WTC11 (cell line): ENCODE results near the gene GRM8. TPM values are rescaled to one million over a fixed set of nuclear protein-coding genes. Genes with fewer than 3 reads are reported as not detected.

Experiments used
- ATAC-seq: fragments of 200-7000 bp; cut with Tn5 transposase; 2 replicates; pipeline ENCODE4 v1.10.0; 2021; ENCODE audit warnings: mild to moderate bottlenecking, moderate library complexity
- CTCF ChIA-PET: fragments of 300-600 bp; sonication (Branson Sonifier 250); formaldehyde crosslinking; loops from one replicate; lab custom pipeline; 2021; ENCODE audit warnings: antibody characterized with exemption; lab: Charles Lee
- POLR2A ChIA-PET: fragments of 350-600 bp; sonication (Branson Sonifier 250); formaldehyde crosslinking; loops from one replicate; lab custom pipeline; 2021; ENCODE audit warnings: antibody characterized with exemption; lab: Charles Lee
- DNase-seq: peaks from one replicate; pipeline ENCODE4 v3.0.0; 2021; ENCODE audit warnings: low spot score
- H3K27ac Mint-ChIP-seq: 2 replicates; pipeline ENCODE4 v1.8.0; 2021; ENCODE audit warnings: mixed read lengths
- H3K27me3 Mint-ChIP-seq: 2 replicates; pipeline ENCODE4 v1.8.0; 2021; ENCODE audit warnings: low read depth, mild to moderate bottlenecking, moderate library complexity, mixed read lengths
- H3K36me3 Mint-ChIP-seq: 2 replicates; pipeline ENCODE4 v1.8.0; 2021; ENCODE audit warnings: mixed read lengths
- H3K4me1 Mint-ChIP-seq: 2 replicates; pipeline ENCODE4 v1.8.0; 2022; ENCODE audit warnings: mixed read lengths
- H3K4me3 Mint-ChIP-seq: 2 replicates; pipeline ENCODE4 v1.8.0; 2021; ENCODE audit warnings: mild to moderate bottlenecking, moderate library complexity, mixed read lengths
- H3K9me3 Mint-ChIP-seq: 2 replicates; pipeline ENCODE4 v1.8.0; 2021; ENCODE audit warnings: mixed read lengths
- AFF4 ChIP-seq: sonication (generic); formaldehyde crosslinking; IDR thresholded peaks from 2 replicates; pipeline ENCODE4 v1.8.1; 2023; ENCODE audit warnings: mild to moderate bottlenecking, missing genetic modification reagents, borderline replicate concordance
- E2F1 ChIP-seq: sonication (generic); formaldehyde crosslinking; IDR thresholded peaks from 2 replicates; pipeline ENCODE4 v1.8.0; 2022; ENCODE audit warnings: mild to moderate bottlenecking, missing genetic modification reagents
- E2F5 ChIP-seq: sonication (generic); formaldehyde crosslinking; IDR thresholded peaks from 2 replicates; pipeline ENCODE4 v1.8.1; 2022; ENCODE audit warnings: mild to moderate bottlenecking, moderate library complexity, missing genetic modification reagents
- FOXK1 ChIP-seq: sonication (generic); formaldehyde crosslinking; IDR thresholded peaks from 2 replicates; pipeline ENCODE4 v1.8.0; 2022; ENCODE audit warnings: mild to moderate bottlenecking, moderate library complexity, missing genetic modification reagents
- IRF1 ChIP-seq: sonication (generic); formaldehyde crosslinking; IDR thresholded peaks from 2 replicates; pipeline ENCODE4 v1.8.0; 2023; ENCODE audit warnings: missing genetic modification reagents
- NR1H2 ChIP-seq: sonication (generic); formaldehyde crosslinking; IDR thresholded peaks from 2 replicates; pipeline ENCODE4 v1.9.0; 2021; ENCODE audit warnings: mild to moderate bottlenecking, moderate library complexity, missing genetic modification reagents
- NR2C2 ChIP-seq: sonication (generic); formaldehyde crosslinking; IDR thresholded peaks from 2 replicates; pipeline ENCODE4 v1.8.0; 2022; ENCODE audit warnings: mild to moderate bottlenecking, missing genetic modification reagents
- PRDM15 ChIP-seq: sonication (generic); formaldehyde crosslinking; IDR thresholded peaks from 2 replicates; pipeline ENCODE4 v1.8.0; 2022; ENCODE audit warnings: missing genetic modification reagents
- TEAD4 ChIP-seq: sonication (generic); formaldehyde crosslinking; IDR thresholded peaks from 2 replicates; pipeline ENCODE4 v1.8.0; 2022; ENCODE audit warnings: mild to moderate bottlenecking, missing genetic modification reagents
- ZMAT4 ChIP-seq: fragments of 250-450 bp; sonication (Bioruptor Pico); IDR thresholded peaks from 2 replicates; pipeline ENCODE4 v1.9.0; 2021; ENCODE audit warnings: mild to moderate bottlenecking
- ZNF232 ChIP-seq: sonication (generic); formaldehyde crosslinking; IDR thresholded peaks from 2 replicates; pipeline ENCODE4 v1.8.0; 2022; ENCODE audit warnings: mild to moderate bottlenecking, missing genetic modification reagents
- ZNF532 ChIP-seq: fragments of 250-450 bp; sonication (Bioruptor Pico); IDR thresholded peaks from 2 replicates; pipeline ENCODE4 v1.9.0; 2021; ENCODE audit warnings: mild to moderate bottlenecking, borderline replicate concordance
- ZSCAN18 ChIP-seq: fragments of 250-450 bp; sonication (Bioruptor Pico); IDR thresholded peaks from 2 replicates; pipeline ENCODE4 v2.1.2; 2022; ENCODE audit warnings: mild to moderate bottlenecking, moderate library complexity
- total RNA-seq: library from RNA; stranded (reverse); gene quantifications from 3 replicates; pipeline ENCODE4 v1.2.3, GENCODE V29; 2021
- TF ChIP-seq, protein P1 (sequence below): sonication (generic); formaldehyde crosslinking; IDR thresholded peaks from 2 replicates; pipeline ENCODE4 v1.8.0; 2023; ENCODE audit warnings: mild to moderate bottlenecking, missing genetic modification reagents
- TF ChIP-seq, protein P2 (sequence below): sonication (generic); formaldehyde crosslinking; IDR thresholded peaks from 2 replicates; pipeline ENCODE4 v1.8.0; 2022; ENCODE audit warnings: mild to moderate bottlenecking, missing genetic modification reagents

The GRM8 gene
- total RNA-seq, 1 experiment from 2014 or later: 2.3 TPM

DNA sequence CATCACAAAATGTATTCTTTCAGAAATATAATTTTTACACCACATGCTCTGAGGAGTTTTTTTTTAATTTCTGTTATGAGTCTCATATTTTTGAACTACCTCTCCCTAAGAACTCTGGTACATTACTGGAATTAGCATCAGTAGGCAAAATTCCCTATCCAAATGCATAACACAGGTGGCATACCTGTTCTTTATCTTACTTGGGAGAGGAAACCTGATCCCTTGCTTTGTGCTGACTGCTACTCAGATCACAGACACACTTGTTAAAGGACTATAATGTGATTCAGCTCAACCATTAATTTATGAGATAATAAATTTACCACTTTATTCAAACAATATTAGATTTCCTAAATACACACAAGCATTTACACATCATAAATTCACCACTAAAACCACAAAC, 617.2 kb downstream of the GRM8 start:
- Mint-ChIP-seq H3K9me3 (peaks cover 6% of the 10 kb centered on the region; the same call in 1 of the 2 replicates), H3K4me3 (no peak overlapping the region)
- ATAC-seq (peak; percentile 73), DNase-seq (no peak)
- no peak for TF ChIP-seq E2F1 (CRISPR knock-in tag)
- TF ChIP-seq NR2C2: no peak
- no peak for TF ChIP-seq E2F5 (CRISPR knock-in tag)
- TF ChIP-seq, protein P1, sequence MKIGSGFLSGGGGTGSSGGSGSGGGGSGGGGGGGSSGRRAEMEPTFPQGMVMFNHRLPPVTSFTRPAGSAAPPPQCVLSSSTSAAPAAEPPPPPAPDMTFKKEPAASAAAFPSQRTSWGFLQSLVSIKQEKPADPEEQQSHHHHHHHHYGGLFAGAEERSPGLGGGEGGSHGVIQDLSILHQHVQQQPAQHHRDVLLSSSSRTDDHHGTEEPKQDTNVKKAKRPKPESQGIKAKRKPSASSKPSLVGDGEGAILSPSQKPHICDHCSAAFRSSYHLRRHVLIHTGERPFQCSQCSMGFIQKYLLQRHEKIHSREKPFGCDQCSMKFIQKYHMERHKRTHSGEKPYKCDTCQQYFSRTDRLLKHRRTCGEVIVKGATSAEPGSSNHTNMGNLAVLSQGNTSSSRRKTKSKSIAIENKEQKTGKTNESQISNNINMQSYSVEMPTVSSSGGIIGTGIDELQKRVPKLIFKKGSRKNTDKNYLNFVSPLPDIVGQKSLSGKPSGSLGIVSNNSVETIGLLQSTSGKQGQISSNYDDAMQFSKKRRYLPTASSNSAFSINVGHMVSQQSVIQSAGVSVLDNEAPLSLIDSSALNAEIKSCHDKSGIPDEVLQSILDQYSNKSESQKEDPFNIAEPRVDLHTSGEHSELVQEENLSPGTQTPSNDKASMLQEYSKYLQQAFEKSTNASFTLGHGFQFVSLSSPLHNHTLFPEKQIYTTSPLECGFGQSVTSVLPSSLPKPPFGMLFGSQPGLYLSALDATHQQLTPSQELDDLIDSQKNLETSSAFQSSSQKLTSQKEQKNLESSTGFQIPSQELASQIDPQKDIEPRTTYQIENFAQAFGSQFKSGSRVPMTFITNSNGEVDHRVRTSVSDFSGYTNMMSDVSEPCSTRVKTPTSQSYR: no peak
- TF ChIP-seq ZSCAN18 (CRISPR knock-in tag): no peak
- no peak for TF ChIP-seq ZMAT4
- TF ChIP-seq, protein P2, sequence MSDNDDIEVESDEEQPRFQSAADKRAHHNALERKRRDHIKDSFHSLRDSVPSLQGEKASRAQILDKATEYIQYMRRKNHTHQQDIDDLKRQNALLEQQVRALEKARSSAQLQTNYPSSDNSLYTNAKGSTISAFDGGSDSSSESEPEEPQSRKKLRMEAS: no peak
- TF ChIP-seq PRDM15: no peak
- no peak for TF ChIP-seq AFF4 (CRISPR knock-in tag)
- TF ChIP-seq ZNF232 (CRISPR knock-in tag): no peak
- no peak for TF ChIP-seq ZNF532 (CRISPR knock-in tag)
- TF ChIP-seq FOXK1 (CRISPR knock-in tag): no peak
- TF ChIP-seq TEAD4 (CRISPR knock-in tag): no peak
- TF ChIP-seq IRF1 (CRISPR knock-in tag): no peak
- TF ChIP-seq NR1H2 (CRISPR knock-in tag): no peak
- TF ChIP-seq, all 79 proteins: peak for 0
- Mint-ChIP-seq H3K36me3 (no peaks in the 10 kb centered on the region), H3K27ac (no peak overlapping the region), H3K4me1 (peaks cover 14% of the 10 kb centered on the region), H3K27me3 (no peaks in the 10 kb centered on the region; the same call in 1 of the 2 replicates)
- ChIA-PET POLR2A (no interaction called here), CTCF (interaction anchor here (1.5 kb wide), 1 partner anchor 27 kb away, joined by 4 read pairs; no protein-coding TSS in a partner anchor)
